ENCODE data around the gene SLC4A2.
"Not testable (repeated sequence)": the region's sequence is repeated elsewhere in the genome, so short reads cannot be mapped to it uniquely, and the experiment has no call there.

Gene SLC4A2, protein sequence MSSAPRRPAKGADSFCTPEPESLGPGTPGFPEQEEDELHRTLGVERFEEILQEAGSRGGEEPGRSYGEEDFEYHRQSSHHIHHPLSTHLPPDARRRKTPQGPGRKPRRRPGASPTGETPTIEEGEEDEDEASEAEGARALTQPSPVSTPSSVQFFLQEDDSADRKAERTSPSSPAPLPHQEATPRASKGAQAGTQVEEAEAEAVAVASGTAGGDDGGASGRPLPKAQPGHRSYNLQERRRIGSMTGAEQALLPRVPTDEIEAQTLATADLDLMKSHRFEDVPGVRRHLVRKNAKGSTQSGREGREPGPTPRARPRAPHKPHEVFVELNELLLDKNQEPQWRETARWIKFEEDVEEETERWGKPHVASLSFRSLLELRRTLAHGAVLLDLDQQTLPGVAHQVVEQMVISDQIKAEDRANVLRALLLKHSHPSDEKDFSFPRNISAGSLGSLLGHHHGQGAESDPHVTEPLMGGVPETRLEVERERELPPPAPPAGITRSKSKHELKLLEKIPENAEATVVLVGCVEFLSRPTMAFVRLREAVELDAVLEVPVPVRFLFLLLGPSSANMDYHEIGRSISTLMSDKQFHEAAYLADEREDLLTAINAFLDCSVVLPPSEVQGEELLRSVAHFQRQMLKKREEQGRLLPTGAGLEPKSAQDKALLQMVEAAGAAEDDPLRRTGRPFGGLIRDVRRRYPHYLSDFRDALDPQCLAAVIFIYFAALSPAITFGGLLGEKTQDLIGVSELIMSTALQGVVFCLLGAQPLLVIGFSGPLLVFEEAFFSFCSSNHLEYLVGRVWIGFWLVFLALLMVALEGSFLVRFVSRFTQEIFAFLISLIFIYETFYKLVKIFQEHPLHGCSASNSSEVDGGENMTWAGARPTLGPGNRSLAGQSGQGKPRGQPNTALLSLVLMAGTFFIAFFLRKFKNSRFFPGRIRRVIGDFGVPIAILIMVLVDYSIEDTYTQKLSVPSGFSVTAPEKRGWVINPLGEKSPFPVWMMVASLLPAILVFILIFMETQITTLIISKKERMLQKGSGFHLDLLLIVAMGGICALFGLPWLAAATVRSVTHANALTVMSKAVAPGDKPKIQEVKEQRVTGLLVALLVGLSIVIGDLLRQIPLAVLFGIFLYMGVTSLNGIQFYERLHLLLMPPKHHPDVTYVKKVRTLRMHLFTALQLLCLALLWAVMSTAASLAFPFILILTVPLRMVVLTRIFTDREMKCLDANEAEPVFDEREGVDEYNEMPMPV

DNA sequence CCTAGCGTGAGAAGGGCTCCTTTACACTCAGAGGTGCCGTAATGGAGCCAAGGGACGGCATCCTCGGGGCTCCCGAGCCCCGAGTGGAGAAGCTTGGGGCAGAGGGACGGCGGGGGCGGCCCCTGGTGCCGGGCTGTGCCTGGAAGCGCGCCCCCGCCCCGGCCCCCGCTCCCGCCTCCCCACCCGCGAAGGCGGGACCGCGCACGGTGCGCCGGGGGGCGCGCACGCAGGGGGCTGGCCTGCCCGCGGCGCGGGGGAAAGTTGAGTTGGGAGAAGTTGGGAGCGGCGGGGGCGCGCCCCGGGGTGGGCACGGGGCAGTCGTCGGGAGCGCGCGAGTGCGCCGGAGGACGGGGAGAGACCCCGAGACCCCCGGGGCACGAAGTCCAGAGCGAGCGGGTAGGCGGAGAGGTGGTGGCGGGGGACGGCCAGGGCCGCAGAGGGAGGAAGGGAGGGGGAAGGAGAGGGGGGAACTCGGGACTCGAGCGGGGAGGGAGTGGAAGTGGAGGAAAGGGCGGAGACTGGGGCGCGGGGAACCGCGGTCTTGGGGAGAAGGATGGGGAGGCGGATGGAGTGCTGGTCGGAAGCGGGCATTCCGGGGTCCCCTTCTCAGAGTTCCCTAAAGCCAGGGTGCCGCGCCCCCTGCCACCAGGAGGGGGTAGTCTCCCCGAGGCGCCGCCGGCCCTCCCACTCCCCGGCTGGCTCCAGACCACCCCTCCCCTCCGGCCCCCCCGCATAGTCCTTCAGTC, at the start of gene SLC4A2:
TSS of gene SLC4A2 (plus strand) at position 223 of the 746 bp plus-strand sequence. CDS start 2,399 bp downstream, outside the sequence.
- DNase-seq: peak; percentile 85

DNA sequence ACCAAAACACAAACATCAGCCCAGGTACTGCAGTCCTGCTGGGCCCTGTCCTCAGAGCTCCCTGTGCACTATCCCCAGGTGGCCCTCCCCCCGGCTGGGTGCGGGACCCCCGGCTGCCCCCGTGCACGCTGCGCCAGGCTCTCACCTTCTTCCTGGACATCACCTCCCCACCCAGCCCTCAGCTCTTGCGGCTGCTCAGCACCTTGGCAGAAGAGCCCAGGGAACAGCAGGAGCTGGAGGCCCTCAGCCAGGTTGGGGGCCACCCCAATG, 49.4 kb upstream of the SLC4A2 start:
- DNase-seq: no peak

DNA sequence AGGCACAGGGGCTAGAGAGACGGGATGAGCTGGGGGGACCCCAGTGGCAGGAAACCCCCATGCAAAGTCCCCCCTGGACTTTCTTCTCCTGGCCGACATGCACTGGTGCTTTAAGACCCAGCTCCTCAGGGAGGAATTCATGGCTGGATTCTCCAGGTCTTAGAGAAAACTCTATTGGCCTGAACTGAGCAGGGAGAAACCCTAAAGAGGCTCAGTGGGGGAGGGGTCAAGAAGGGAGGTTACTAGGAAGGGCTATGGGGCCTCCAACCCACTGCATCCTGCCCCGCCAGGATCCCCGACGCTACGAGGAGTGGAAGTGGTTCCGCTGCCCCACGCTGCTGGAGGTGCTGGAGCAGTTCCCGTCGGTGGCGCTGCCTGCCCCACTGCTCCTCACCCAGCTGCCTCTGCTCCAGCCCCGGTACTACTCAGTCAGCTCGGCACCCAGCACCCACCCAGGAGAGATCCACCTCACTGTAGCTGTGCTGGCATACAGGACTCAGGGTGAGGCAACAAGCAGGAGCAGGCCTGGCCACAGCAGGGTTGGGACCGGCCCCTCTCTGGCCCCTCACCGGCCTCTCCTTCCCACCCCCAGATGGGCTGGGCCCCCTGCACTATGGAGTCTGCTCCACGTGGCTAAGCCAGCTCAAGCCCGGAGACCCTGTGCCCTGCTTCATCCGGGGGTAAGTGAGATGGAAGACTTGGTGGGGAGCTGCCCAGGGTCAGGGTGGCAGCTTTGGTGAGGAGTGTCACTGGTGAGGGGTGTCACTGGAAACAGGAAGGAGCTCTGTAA, 48.9 kb upstream of the SLC4A2 start:
- no peak for DNase-seq

DNA sequence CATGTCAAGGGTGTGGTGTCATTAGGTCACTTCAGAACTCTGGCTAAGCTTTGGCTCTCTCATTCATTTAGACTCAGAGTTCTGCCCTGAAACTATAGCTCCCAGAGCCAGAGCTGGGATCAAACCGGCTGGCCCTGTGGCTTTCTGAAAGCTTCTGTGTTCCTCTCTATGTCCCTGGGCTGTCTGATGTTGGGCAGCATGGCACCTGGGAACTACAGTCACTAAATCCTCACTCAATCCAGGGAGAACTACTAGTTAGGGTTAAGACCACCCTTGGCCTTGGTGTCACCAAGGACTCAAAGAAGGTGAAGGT, 48.3 kb upstream of the SLC4A2 start:
- no peak for DNase-seq

DNA sequence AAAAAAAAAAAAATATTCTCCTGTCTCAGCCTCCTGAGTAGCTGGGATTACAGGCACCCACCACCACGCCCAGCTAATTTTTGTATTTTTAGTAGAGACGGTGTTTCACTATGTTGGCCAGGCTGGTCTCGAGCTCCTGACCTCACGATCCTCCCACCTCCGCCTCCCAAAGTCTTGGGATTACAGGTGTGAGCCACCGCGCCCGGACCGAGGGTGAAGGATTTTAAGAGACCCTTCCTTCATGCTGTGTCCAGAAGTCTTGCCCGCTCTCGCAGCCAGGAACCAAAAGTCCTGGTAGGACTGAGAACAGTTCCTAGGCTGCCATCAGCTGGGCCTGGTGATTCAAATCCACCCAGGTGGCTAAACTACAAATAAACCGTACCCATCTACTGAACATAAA, 47.8 kb upstream of the SLC4A2 start:
- not testable (repeated sequence) for DNase-seq

DNA sequence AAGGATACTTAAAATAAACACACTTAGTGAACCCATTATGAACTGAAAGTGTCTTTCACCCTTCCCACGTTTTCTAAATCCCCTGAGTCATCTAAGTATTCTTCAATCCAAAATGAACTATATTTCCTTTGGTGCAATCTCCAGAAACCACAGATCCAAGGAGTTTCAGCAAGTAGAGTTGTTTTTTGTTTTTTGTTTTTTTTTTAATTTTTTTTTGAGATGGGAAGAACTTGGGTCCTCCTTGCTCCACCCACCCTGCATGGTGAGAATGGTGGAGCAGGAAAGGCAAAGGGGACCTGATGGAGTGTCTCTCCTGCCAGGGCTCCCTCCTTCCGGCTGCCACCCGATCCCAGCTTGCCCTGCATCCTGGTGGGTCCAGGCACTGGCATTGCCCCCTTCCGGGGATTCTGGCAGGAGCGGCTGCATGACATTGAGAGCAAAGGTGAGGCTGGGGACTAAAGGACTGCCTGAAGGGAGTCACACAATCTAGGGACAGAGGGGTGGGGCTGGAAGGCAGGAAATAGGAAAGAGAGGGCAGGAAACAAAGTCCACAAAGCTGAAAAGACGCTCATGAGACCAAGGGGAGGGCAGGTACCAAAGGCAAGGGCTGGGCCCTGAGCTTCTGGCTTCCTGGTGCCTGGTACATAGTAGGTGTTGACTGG, 47.2 kb upstream of the SLC4A2 start:
- no peak for DNase-seq

DNA sequence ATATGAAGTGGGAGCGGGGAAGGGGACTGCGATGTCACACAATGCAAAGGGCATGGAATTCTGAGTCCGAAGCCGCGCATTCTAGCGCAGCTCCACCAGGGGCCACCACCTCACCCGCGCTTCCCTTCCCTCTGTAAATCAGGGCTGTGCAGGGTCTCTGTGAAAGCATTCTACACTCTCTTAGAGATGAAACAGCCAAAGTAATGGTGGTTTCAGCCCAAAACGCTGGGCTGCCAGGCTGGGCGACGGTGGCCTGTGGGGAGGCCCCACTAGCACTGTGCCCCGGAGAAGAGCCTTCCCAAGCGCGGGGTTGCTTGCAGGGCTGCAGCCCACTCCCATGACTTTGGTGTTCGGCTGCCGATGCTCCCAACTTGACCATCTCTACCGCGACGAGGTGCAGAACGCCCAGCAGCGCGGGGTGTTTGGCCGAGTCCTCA, 46.5 kb upstream of the SLC4A2 start:
- DNase-seq: no peak

DNA sequence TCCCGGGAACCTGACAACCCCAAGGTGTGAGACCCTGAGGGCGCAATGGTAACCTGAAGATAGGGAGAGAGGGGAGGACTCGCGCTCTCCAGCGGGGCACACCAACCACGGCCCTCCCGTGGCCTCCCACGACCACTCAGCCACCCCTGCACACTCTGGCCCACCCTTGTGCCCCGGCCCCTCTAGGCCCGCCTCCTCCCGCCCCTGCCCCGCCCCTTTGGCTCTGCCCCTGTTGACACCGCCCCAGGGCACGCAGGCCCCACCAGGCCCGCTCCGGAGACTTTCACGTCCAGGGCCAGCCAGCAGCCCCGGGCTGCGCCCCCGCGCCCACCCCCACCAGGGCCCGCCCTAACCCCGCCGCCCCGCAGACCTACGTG, 46.0 kb upstream of the SLC4A2 start:
- DNase-seq: no peak

DNA sequence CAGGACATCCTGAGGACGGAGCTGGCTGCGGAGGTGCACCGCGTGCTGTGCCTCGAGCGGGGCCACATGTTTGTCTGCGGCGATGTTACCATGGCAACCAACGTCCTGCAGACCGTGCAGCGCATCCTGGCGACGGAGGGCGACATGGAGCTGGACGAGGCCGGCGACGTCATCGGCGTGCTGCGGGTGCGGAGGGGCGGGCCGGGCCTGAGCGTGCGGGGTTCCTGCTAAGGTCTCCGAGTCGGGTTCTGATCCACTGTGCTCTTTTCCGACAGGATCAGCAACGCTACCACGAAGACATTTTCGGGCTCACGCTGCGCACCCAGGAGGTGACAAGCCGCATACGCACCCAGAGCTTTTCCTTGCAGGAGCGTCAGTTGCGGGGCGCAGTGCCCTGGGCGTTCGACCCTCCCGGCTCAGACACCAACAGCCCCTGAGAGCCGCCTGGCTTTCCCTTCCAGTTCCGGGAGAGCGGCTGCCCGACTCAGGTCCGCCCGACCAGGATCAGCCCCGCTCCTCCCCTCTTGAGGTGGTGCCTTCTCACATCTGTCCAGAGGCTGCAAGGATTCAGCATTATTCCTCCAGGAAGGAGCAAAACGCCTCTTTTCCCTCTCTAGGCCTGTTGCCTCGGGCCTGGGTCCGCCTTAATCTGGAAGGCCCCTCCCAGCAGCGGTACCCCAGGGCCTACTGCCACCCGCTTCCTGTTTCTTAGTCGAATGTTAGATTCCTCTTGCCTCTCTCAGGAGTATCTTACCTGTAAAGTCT, 45.5 kb upstream of the SLC4A2 start:
- peak; percentile 92 for DNase-seq

DNA sequence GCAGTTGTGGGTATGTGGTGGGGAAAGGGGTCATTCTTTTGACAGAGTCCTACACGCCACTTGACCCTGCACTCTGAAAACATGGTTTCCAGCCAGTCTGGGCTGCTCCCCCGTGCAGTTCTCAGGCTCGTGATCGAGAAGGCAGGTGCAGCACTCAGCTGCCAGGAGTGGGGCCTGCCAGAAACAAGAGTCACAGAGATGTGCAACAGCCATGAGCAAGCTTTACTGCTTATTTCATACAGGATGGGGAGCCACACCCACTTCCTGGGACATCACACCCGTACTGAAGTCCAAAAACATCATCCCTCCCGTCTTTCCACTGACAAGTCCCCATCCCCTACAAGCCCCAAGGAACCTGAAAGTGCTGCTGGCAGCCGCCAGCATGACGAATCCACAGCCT, 44.4 kb upstream of the SLC4A2 start:
- no peak for DNase-seq

DNA sequence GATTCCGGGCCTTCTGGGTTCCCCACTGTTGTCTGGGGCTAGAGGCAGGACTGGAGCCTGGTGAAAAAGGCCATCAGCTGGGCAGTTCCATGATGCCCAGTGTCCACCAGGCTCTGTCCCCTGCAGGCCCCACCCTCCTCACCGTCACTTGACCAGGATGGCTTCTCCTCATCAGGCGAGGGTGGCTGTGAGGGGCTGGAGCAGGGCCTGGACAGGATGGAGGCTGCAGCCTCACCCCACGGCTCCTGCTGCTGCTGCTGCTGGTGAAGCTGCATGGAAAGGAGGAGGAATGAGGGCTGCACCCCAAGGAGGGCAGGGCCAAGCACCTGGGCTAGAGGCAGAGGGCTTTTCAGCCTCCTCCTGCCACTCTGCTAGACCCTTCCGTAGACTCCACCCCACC, 43.4 kb upstream of the SLC4A2 start:
- no peak for DNase-seq

DNA sequence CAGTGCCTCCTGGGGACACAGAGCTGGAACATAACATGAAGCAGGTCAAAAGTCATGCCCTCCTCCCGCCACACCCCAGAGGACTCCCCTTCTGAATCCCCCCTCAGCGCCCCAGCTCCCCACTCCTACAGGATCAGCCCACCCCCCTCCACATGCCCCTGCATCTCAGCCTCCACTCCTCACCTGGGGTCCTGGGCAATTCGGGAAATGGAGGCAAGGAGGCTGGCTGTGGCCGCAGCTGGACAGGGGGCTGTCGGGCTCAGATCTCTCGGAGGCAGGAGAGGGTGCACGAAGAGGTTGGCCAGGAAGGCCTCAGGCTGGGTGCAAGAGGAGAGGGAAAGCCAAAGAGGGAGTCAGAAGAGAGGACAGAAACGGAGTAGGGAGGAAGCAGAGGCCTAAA, 42.9 kb upstream of the SLC4A2 start:
- DNase-seq: no peak

DNA sequence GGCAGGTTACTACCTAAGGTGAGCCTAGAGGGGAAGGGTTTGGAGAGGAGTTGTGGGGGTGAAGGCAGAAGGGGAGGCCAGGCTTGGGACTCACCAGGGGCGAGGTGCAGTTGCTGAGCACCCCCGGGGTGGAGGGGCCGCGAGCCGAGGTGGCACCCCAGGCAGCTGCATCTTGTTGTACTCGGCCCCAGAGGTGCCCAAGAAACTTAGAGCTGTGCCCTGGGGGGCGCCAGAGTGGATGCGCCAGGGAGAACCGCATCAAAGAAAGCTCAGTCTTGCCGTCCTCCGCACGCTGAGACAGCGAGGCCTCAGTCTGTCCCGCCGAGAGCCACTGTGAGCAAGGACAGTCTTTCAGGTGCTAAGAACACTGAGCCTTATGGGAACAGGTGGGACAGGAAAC, 42.4 kb upstream of the SLC4A2 start:
- DNase-seq: no peak

DNA sequence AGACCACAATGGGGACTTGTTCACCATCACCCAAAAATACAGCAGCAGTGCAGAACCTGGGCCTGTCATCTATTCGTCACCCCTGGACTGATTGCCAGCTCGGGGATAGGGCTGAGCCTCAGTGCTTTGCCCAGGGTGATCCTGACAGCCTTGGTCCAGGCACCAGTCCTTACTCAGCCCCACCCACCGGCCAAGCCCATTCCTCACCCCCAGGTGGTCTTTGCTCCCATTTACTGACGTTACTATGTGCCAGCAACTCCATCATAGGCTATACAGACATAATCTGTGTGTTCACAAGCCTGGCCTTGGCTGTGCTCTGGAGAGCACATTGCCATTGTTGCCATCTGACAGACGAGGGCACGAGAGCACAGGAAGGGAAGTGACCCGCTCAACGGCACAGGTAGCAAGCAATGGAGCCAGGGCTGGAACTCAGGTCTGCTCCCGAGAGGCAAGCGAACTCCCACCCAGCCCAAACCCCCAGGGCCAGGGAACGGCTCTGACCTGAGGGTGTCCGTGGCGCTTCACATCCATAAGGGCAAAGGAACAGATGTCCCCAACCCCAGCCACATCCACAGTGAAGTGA, 41.9 kb upstream of the SLC4A2 start:
- DNase-seq: no peak

DNA sequence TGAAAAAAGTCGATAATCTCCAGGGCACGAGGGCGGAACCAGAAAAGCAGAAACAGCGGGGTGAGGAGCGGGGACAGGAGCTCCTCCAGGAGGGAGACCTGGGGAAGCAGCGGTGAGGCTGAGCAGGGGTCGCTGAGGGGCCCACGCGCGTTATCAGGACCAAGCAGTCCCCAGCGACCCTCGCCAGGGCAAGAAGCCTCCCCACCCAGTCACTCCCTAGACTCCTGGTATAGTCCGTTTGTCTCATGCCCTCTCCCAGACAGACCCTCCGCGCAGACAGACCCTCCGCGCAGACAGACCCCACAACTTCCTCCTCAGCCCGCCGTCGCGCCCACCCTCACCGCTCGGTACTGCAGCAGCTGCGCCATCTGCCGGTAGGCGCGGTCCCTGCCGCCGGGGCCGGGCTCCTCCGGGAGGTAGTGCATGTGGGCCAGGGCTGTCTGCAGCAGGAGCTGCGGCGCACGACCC, 41.4 kb upstream of the SLC4A2 start:
- DNase-seq: peak; percentile 96

DNA sequence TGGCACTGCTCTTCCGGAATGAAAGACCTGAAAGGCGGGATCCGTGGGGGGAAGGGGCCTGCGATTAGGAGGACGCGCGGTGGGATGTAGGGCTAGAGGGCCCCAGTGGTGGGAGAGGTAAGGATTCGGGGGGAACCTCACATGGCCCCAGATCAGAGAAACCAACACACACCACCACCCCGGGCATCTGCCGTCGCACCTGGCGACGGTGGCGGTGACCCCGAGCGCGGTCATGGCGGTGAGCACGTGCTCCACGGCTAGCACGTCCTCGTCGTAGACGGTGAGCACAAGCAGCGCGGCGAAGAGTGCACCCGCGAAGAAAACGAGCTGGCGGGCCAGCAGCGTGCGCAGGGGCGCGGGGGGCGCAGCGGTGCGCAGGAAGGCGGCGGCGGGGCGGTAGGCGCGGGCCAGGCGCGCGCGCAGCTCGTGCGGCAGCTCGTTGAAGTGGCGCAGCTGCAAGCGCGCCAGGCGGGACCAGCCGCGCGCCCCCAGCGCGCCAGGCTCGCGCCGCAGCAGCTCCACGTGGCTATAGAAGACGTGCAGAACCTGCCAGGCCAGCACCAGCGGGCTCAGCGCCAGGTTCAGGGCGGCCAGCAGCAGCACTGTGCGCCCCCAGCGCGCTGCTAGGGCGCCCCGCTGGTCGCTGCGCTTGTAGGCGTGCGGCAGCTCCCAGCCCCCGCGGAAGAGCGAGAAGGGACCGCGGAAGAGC, 40.8 kb upstream of the SLC4A2 start:
- DNase-seq: peak; percentile 70

DNA sequence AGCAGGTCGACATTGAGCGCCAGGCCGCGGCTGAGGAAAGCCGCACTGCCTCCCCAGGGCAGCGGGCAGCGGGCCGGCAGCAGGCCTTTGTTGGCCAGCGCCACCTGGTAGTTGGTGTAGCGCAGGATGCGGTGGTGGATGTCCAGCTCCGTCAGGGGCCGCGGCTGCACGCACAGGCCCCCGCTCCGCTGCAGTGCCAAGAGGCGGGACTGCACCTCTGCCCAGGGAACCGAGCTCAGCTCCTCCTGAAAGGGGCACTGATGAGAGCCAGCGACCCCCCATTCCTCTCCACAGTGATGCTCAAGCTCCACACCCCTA, 40.3 kb upstream of the SLC4A2 start:
- DNase-seq: no peak

DNA sequence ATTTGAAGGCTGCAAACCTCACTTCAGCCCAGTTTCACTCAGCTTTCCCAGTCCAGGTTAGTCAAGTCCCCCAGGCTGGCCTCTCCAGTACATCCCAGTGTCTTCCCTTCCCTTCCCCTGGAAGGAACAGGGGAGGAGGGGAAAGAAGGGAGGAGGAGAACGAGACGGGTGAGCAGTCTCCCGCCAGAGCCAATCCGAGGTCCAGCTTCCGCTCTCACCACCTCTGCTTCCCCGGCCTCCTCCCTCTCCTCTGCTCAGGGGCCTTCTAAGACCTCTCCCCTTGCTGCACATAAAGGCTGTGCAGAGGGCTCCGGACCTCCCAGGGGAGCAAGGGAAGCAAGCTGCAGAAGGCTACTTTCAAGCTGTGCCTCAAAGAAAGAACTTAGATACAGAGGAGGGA, 39.2 kb upstream of the SLC4A2 start:
- DNase-seq: no peak

DNA sequence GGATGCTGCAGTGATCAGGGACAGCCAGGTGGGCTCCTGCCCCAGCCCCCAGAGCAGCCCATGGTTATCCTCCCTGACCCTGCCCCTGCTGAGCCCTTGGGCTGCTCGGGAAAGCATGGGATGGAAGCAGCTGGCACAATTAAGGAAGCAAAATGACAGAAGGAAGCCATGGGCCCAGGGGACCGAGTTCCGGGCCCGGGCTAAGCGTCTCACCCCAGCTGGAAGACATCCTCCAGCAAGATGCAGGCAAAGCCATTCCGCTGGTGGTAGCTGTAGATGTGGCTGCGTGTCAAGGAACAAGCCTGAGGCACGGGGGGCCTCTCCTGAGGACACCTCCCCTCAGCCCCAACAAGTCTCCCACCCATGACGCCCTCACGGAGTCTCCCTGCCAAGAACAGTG, 36.2 kb upstream of the SLC4A2 start:
- DNase-seq: no peak
